AG09319 (cell line): Measurements from ENCODE around the gene NUDT8.

Experiments
- DNase-seq: peaks from one replicate; pipeline ENCODE4 v3.0.0-alpha.2; 2010; ENCODE audit warnings: low read depth; ENCODE audit errors: extremely low read depth
- CTCF ChIP-seq: IDR thresholded peaks from 2 replicates; pipeline ENCODE4 v1.5.1; 2011; ENCODE audit warnings: low read depth, mild to moderate bottlenecking, inconsistent platforms, low read length, moderate library complexity

Gene NUDT8

GRCh38 chr11:67670316-67671210 lies 40.8 kb upstream of the NUDT8 start:
- no peak for TF ChIP-seq CTCF
- no peak for DNase-seq

- TF ChIP-seq CTCF: no peak
- no peak for DNase-seq
Observed at GRCh38 chr11:67668192-67668551, 38.4 kb upstream of the NUDT8 start.

GRCh38 chr11:67667490-67668191 lies 37.9 kb upstream of the NUDT8 start:
- TF ChIP-seq CTCF: no peak
- no peak for DNase-seq

GRCh38 chr11:67666676-67667489 lies 37.1 kb upstream of the NUDT8 start:
- no peak for DNase-seq
- TF ChIP-seq CTCF: no peak

GRCh38 chr11:67666303-67666645 lies 36.5 kb upstream of the NUDT8 start:
- DNase-seq: no peak
- TF ChIP-seq CTCF: no peak

- TF ChIP-seq CTCF: no peak
- DNase-seq: no peak
Observed at GRCh38 chr11:67665541-67666302, 36.0 kb upstream of the NUDT8 start.
